ENCODE data around the gene B4GALT4.

DNA sequence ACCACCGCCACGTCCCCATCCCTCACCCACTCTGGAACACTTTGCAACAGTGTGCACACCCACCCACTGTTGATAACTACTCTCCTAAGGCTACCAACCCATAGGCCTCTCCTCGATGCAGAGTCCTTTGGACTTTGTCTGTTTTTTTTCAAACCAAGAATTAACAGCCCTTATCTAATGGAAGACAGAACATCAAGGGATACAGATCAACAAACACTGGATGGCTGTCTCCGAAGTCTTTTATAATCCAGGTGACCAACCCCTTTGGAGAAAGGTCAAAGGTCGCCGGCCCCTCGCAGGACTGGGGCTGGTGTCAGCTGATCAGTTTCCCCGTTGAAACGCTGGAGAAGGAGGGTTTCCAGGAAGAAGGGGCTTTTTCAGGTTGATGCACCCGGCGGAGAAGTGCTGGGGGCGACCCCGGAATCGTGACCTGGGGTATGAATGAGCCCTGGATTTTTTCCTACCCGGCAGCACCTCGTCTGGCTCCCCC lies 532 bp downstream of the B4GALT4 start:
- TF ChIP-seq, protein P1, sequence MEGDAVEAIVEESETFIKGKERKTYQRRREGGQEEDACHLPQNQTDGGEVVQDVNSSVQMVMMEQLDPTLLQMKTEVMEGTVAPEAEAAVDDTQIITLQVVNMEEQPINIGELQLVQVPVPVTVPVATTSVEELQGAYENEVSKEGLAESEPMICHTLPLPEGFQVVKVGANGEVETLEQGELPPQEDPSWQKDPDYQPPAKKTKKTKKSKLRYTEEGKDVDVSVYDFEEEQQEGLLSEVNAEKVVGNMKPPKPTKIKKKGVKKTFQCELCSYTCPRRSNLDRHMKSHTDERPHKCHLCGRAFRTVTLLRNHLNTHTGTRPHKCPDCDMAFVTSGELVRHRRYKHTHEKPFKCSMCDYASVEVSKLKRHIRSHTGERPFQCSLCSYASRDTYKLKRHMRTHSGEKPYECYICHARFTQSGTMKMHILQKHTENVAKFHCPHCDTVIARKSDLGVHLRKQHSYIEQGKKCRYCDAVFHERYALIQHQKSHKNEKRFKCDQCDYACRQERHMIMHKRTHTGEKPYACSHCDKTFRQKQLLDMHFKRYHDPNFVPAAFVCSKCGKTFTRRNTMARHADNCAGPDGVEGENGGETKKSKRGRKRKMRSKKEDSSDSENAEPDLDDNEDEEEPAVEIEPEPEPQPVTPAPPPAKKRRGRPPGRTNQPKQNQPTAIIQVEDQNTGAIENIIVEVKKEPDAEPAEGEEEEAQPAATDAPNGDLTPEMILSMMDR (IDR thresholded peaks at IDR 0.05), result no peak
- TF ChIP-seq POLR2A (IDR thresholded peaks at IDR 0.05), result no peak

All from breast epithelium (tissue), 3 donors.